Panc1 (cell line): ENCODE results near the gene ACO1.

Experiments used
- CTCF ChIP-seq: fragments of 450-650 bp; IDR thresholded peaks from 2 replicates; pipeline ENCODE4 v1.5.1; 2017; ENCODE audit warnings: mild to moderate bottlenecking
- POLR2AphosphoS5 ChIP-seq: IDR thresholded peaks from 2 replicates; pipeline ENCODE4 v1.6.1; 2012; ENCODE audit warnings: mild to moderate bottlenecking, low read depth, low read length, moderate library complexity
- SIN3A ChIP-seq: IDR thresholded peaks from 2 replicates; pipeline ENCODE4 v1.6.1; 2012; ENCODE audit warnings: low read depth, mild to moderate bottlenecking, low read length, moderate library complexity, borderline replicate concordance; ENCODE audit not compliant: insufficient read depth
- TF ChIP-seq, protein P1 (sequence below), 2 experiments: IDR thresholded peaks; 2 replicates each; pipeline ENCODE4 v1.6.1; 2011 to 2012; ENCODE audit warnings: low read depth in 2 of 2, control low read depth in 1 of 2, low read length in 1 of 2, mild to moderate bottlenecking in 1 of 2, moderate library complexity in 1 of 2; ENCODE audit not compliant: insufficient read depth in 1 of 2

- TF ChIP-seq CTCF, result no peak
- TF ChIP-seq POLR2AphosphoS5, result no peak
- TF ChIP-seq, protein P1, sequence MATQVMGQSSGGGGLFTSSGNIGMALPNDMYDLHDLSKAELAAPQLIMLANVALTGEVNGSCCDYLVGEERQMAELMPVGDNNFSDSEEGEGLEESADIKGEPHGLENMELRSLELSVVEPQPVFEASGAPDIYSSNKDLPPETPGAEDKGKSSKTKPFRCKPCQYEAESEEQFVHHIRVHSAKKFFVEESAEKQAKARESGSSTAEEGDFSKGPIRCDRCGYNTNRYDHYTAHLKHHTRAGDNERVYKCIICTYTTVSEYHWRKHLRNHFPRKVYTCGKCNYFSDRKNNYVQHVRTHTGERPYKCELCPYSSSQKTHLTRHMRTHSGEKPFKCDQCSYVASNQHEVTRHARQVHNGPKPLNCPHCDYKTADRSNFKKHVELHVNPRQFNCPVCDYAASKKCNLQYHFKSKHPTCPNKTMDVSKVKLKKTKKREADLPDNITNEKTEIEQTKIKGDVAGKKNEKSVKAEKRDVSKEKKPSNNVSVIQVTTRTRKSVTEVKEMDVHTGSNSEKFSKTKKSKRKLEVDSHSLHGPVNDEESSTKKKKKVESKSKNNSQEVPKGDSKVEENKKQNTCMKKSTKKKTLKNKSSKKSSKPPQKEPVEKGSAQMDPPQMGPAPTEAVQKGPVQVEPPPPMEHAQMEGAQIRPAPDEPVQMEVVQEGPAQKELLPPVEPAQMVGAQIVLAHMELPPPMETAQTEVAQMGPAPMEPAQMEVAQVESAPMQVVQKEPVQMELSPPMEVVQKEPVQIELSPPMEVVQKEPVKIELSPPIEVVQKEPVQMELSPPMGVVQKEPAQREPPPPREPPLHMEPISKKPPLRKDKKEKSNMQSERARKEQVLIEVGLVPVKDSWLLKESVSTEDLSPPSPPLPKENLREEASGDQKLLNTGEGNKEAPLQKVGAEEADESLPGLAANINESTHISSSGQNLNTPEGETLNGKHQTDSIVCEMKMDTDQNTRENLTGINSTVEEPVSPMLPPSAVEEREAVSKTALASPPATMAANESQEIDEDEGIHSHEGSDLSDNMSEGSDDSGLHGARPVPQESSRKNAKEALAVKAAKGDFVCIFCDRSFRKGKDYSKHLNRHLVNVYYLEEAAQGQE (IDR thresholded peaks at IDR 0.05; ENCODE audit: insufficient read depth in 1 of 2, low read depth in 2 of 2, low read length in 1 of 2), result no peak
- no peak for TF ChIP-seq SIN3A
Observed at GRCh38 chr9:32348106-32348695, 36.2 kb upstream of the ACO1 start.
